Omental fat pad (tissue), 4 donors: ENCODE data around the gene FAM120A. TPM values are rescaled to one million over a fixed set of nuclear protein-coding genes. Genes with fewer than 3 reads are reported as not detected.

Experiments used
- ATAC-seq: fragments of 150-250 bp; one replicate; pipeline ENCODE4 v1.9.1; 2016; ENCODE audit warnings: mild to moderate bottlenecking, moderate library complexity; ENCODE audit not compliant: low FRiP score
- DNase-seq: peaks from one replicate; pipeline ENCODE4 v3.0.0-alpha.2; 2019; ENCODE audit warnings: low spot score
- CTCF ChIP-seq, 3 donors: fragments of 450-650 bp; IDR thresholded peaks; one replicate each; pipeline ENCODE4 v1.5.1; 2016 to 2017; ENCODE audit warnings: antibody characterized with exemption in 3 of 3, mild to moderate bottlenecking in 3 of 3, moderate library complexity in 2 of 3
- total RNA-seq, 4 donors: library from RNA; depleted of rRNA; stranded (reverse); fragments of >200 nt; gene quantifications; one replicate each; pipeline ENCODE4 v1.1.0, GENCODE V29; 2016

Gene FAM120A
- total RNA-seq, 4 donors from 2014 or later = 85.3 to 111 (median 102) TPM

- DNase-seq = no peak
- no peak for ATAC-seq
- no peak for TF ChIP-seq CTCF (IDR thresholded peaks at IDR 0.05)
Observed at GRCh38 chr9:93517331-93517730, 65.8 kb downstream of the FAM120A start.

GRCh38 chr9:93520523-93520922 lies 69.0 kb downstream of the FAM120A start:
- DNase-seq (no peak), ATAC-seq (no peak)
- no peak for TF ChIP-seq CTCF (IDR thresholded peaks at IDR 0.05)

- DNase-seq (no peak), ATAC-seq (no peak)
- no peak for TF ChIP-seq CTCF (IDR thresholded peaks at IDR 0.05)
Observed at GRCh38 chr9:93522736-93523135, 71.3 kb downstream of the FAM120A start.

GRCh38 chr9:93523518-93524144 lies 72.1 kb downstream of the FAM120A start:
- DNase-seq = no peak
- TF ChIP-seq CTCF (IDR thresholded peaks at IDR 0.05) = no peak
- no peak for ATAC-seq

GRCh38 chr9:93525476-93525875 lies 74.0 kb downstream of the FAM120A start:
- no peak for DNase-seq
- no peak for ATAC-seq
- TF ChIP-seq CTCF (IDR thresholded peaks at IDR 0.05) = no peak

GRCh38 chr9:93531374-93531773 lies 79.9 kb downstream of the FAM120A start:
- no peak for TF ChIP-seq CTCF (IDR thresholded peaks at IDR 0.05)
- ATAC-seq (no peak), DNase-seq (no peak)

GRCh38 chr9:93532141-93532540 lies 80.7 kb downstream of the FAM120A start:
- no peak for ATAC-seq
- no peak for TF ChIP-seq CTCF (IDR thresholded peaks at IDR 0.05)
- DNase-seq = no peak
